ENCODE measurements around the gene PPM1E. TPM values are rescaled to one million over a fixed set of nuclear protein-coding genes. Genes with fewer than 3 reads are reported as not detected.

Gene PPM1E
- total and polyA plus RNA-seq, 2 of the 8 experiments (the other 6 are each of a cell fraction or from before 2014, with no cell fraction given), result 5.0 to 10.4 TPM

GRCh38 chr17:58870747-58871146, 115.1 kb downstream of the PPM1E start:
- Histone ChIP-seq H3K9me3 (ENCODE audit: insufficient read depth in 2 of 2, low read depth in 1 of 2, low read length in 1 of 2) (no peaks in the 10 kb centered on the region), H3K9ac (replicated peaks in 1 of 4; ENCODE audit: extremely low read depth in 1 of 4, low read depth in 3 of 4, low read length in 3 of 4) (no peak overlapping the region), H3K4ac (replicated peaks; ENCODE audit: insufficient read length, low read depth, low read length) (no peak overlapping the region), H3K4me1 (replicated peaks in 1 of 4; ENCODE audit: control insufficient read depth in 3 of 4, insufficient read depth in 4 of 4, low read length in 3 of 4) (no peaks in the 10 kb centered on the region), H2BK5ac (ENCODE audit: low read depth, low read length) (no peak overlapping the region), H3K36me3 (ENCODE audit: control insufficient read depth in 2 of 4, insufficient read depth in 4 of 4, low read length in 3 of 4) (no peaks in the 10 kb centered on the region), H4K8ac (ENCODE audit: extremely low read depth, insufficient read depth, low read length) (no peak overlapping the region), H2BK12ac (ENCODE audit: low read depth, low read length) (no peak overlapping the region), H2BK120ac (replicated peaks; ENCODE audit: low read depth, low read length) (no peak overlapping the region), H3K23ac (ENCODE audit: insufficient read length) (no peak overlapping the region), H2BK15ac (ENCODE audit: low read length) (no peak overlapping the region), H4K5ac (ENCODE audit: insufficient read length, low read depth, low read length) (no peak overlapping the region), H3K23me2 (ENCODE audit: low read depth, low read length) (no peaks in the 10 kb centered on the region), H2BK20ac (ENCODE audit: low read length) (no peak overlapping the region), H3K14ac (ENCODE audit: insufficient read length) (no peak overlapping the region), H3K27me3 (replicated peaks in 1 of 4; ENCODE audit: control insufficient read depth in 3 of 4, extremely low read depth in 1 of 4, insufficient read depth in 3 of 4, low read length in 3 of 4) (no peaks in the 10 kb centered on the region), H4K91ac (replicated peaks; ENCODE audit: insufficient read length, low read length) (no peak overlapping the region), H3K4me2 (ENCODE audit: insufficient read depth in 1 of 2, low read depth in 2 of 2, low read length in 2 of 2) (no peak overlapping the region), H2AFZ (ENCODE audit: low read length) (no peak overlapping the region), H2AK5ac (ENCODE audit: low read depth, low read length) (no peak overlapping the region), H3K56ac (replicated peaks; ENCODE audit: insufficient read length, low read depth, low read length) (no peak overlapping the region), H3K18ac (ENCODE audit: extremely low read depth, low read length) (no peak overlapping the region), H3K79me1 (ENCODE audit: low read depth, low read length) (no peaks in the 10 kb centered on the region), H4K20me1 (replicated peaks in 1 of 2; ENCODE audit: control insufficient read depth in 1 of 2, insufficient read depth in 2 of 2, low read length in 2 of 2) (no peaks in the 10 kb centered on the region), H3K27ac (ENCODE audit: low read depth, low read length) (no peak overlapping the region), H3K79me2 (ENCODE audit: control insufficient read depth in 1 of 2, insufficient read depth in 2 of 2, low read length in 2 of 2) (no peaks in the 10 kb centered on the region), H3K4me3 (ENCODE audit: extremely low read depth in 1 of 4, insufficient read depth in 2 of 4, low read depth in 3 of 4, low read length in 4 of 4) (no peak overlapping the region)
- no peak for TF ChIP-seq RBBP5 (IDR thresholded peaks at IDR 0.05; ENCODE audit: borderline replicate concordance, low read depth, low read length)
- peak; percentile 30 to 52; a peak in 3 of 4 replicates for TF ChIP-seq RAD21 (IDR thresholded peaks at IDR 0.05 in 1 of 2, conservative IDR thresholded peaks at IDR 0.05 in 1 of 2; ENCODE audit: low read depth in 2 of 2, low read length in 2 of 2)
- TF ChIP-seq KDM1A (IDR thresholded peaks at IDR 0.05; ENCODE audit: borderline replicate concordance, low read length), result no peak
- ChIA-PET POLR2A (ENCODE audit: partially characterized antibody) (interaction anchor here (1.2 kb wide), 1 partner anchor 9 kb away, joined by 3 read pairs; no protein-coding TSS in a partner anchor), CTCF (ENCODE audit: partially characterized antibody) (interaction anchor here (0.8 to 3.8 kb wide), 4 partner anchors 10 to 134 kb away, joined by 3 to 10 read pairs (median 4); no protein-coding TSS in a partner anchor)
- 87% methylated on average over 4 of the region's 4 CpGs; no CpG with 5 or more reads in 1 of the 2 experiments for WGBS, 2 experiments (ENCODE audit: extremely low coverage in 1 of 2, insufficient coverage in 1 of 2, insufficient read length in 1 of 2, insufficient replicate concordance in 2 of 2, low coverage in 1 of 2, low lambda C conversion rate in 2 of 2, missing lambda C conversion rate in 1 of 2)
- FAIRE-seq (no peak), DNase-seq (ENCODE audit: low read depth in 1 of 2, low spot score in 2 of 2) (no peak)

Data from H1 (cell line).